ENCODE measurements around the gene ITGAL.
"Not testable (repeated sequence)": the region's sequence is repeated elsewhere in the genome, so short reads cannot be mapped to it uniquely, and the experiment has no call there.

ITGAL gene

DNA sequence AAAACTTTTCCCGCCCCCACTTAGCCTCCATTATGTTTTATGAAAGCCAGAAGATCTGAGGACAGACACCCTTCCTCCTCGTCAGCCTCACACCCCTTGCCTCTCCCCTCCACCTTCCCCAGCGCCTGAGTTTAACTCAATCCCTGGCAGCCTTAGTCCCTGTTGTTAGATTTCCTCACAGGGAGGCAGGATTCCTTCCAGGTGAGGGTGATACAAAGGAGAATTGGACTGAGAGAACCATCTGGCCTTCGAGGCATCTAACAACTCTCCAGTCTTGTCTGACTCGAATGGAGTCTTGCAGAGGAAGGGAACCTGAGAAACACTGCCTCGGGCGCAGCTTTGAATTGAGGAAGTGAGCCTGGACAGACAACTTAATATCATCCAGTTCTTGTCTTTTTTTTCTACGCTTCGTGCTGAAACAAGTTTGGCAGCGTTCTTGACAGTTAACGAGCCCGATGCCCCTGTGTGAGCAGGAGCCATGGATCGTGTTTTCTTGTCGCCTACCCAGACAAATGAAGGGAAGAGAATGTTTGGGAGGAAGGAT is 55.2 kb downstream of the ITGAL start:
- Mint-ChIP-seq H3K4me1 (ENCODE audit: low read depth in 2 of 2) (peaks cover 14 to 19% of the 10 kb centered on the region in 2 donors), H3K9me3 (no peaks in the 10 kb centered on the region), H3K4me3 (peak overlapping the region; percentile 88), H3K36me3 (ENCODE audit: insufficient read depth) (peaks cover 22% of the 10 kb centered on the region), H3K27ac (peak overlapping the region; percentile 88), H3K27me3 (no peaks in the 10 kb centered on the region)
- ATAC-seq (replicated peaks) (no peak), DNase-seq (no peak)

DNA sequence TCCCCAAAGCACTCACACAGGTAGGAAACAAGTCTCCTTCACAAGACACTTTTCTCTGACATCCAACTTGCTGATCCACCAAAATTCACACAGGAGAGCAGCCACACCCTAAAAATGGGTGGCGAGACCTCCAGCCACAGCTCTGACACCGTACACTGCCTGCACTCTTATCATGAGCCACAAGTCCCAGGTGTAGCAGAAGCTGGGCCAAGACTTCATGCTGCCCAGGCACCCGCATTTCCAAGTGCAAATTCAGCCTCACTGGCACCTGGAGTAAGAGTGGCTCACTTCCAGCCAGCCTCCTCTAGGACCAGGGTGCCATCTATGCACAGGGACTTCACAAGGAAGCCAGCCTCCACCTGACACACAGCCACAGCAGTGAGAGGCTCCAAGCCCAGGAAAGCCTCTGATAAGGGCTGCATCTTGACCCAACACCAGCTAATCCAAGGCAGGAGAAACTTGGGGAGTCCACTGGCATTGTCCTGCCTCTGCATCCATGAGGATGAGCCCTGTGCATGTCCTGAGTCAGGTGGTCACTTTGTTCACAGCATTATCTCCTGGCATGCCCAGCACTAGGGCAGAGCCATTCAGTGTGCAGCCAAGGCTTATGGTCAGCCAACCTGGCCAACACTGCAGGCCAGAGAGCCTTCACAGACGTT is 56.4 kb downstream of the ITGAL start:
- peak overlapping the region; percentile 25 to 88 for H3K4me3 Mint-ChIP-seq
- no peaks in the 10 kb centered on the region for H3K9me3 Mint-ChIP-seq
- peaks cover 18 to 19% of the 10 kb centered on the region in 2 donors for H3K4me1 Mint-ChIP-seq (ENCODE audit: low read depth in 2 of 2)
- H3K27me3 Mint-ChIP-seq = no peaks in the 10 kb centered on the region
- H3K27ac Mint-ChIP-seq = peak overlapping the region in 1 of 2 donors; percentile 88
- ATAC-seq (replicated peaks) = no peak
- peaks cover 21% of the 10 kb centered on the region for H3K36me3 Mint-ChIP-seq (ENCODE audit: insufficient read depth)
- DNase-seq = no peak

DNA sequence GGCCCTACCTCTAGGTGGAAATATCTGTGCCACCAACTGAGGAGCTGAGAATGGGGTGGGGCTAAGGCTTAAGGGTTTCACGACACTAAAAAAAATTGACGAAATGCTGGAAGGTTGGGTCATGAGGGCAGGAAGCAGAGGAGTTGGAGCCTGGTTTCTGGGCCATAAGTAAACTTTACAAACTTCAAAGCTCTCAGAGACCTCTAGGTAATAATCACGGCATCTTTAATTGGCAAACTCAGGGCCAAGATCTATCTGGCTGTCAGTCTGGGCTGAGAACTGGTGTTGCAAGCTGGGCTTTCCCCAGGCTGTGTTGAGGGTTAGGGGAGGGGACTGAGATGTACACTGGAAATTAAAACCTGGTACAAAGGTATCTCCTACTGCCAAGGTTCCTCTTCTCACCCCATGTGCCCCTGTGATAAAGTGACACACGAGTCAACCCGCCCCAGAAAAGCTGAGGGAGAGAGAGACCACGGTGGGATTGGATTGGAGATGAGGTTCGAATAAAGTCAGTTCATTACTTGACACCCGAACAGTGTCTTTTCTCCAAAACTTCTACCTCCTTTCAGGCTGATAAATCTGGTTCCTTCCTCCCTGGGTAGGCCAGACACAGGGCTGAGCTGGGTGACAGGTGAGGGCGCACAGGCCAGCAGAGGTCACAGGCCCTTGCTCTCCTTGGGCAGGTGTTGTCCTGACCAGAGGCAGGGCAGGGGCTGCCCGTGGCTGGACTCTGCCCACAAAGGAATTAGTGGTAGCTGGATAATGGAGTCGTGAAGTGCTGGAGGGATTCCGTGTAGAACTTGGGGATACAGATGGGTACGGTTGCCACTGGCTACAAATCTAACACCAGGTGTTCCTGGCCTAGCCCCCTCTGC is 57.9 kb downstream of the ITGAL start:
- ATAC-seq (replicated peaks) (no peak), DNase-seq (no peak)
- H3K4me1 Mint-ChIP-seq (ENCODE audit: low read depth in 2 of 2) = peaks cover 23 to 24% of the 10 kb centered on the region in 2 donors
- no peaks in the 10 kb centered on the region for H3K27me3 Mint-ChIP-seq
- H3K36me3 Mint-ChIP-seq (ENCODE audit: insufficient read depth) = peaks cover 25% of the 10 kb centered on the region
- H3K9me3 Mint-ChIP-seq = no peaks in the 10 kb centered on the region
- no peak overlapping the region for H3K4me3 Mint-ChIP-seq
- peak overlapping the region in 1 of 2 donors; percentile 51 for H3K27ac Mint-ChIP-seq

- no peaks in the 10 kb centered on the region for H3K27me3 Mint-ChIP-seq
- no peak for DNase-seq
- peaks cover 19% of the 10 kb centered on the region for H3K36me3 Mint-ChIP-seq (ENCODE audit: insufficient read depth)
- ATAC-seq (replicated peaks) = no peak
- peaks cover 24 to 26% of the 10 kb centered on the region in 2 donors for H3K4me1 Mint-ChIP-seq (ENCODE audit: low read depth in 2 of 2)
- H3K9me3 Mint-ChIP-seq = no peaks in the 10 kb centered on the region
- peak overlapping the region; percentile 69 to 98 for H3K27ac Mint-ChIP-seq
- H3K4me3 Mint-ChIP-seq = peak overlapping the region; percentile 56 to 79
Measured at GRCh38 chr16:30532285-30533145, 60.0 kb downstream of the ITGAL start.

- DNase-seq = no peak
- H3K36me3 Mint-ChIP-seq (ENCODE audit: insufficient read depth) = peaks cover 20% of the 10 kb centered on the region
- no peak for ATAC-seq (replicated peaks)
- no peaks in the 10 kb centered on the region for H3K27me3 Mint-ChIP-seq
- H3K27ac Mint-ChIP-seq = peak overlapping the region in 1 of 2 donors; percentile 98
- peak overlapping the region; percentile 56 to 79 for H3K4me3 Mint-ChIP-seq
- no peaks in the 10 kb centered on the region for H3K9me3 Mint-ChIP-seq
- H3K4me1 Mint-ChIP-seq (ENCODE audit: low read depth in 2 of 2) = peaks cover 18 to 22% of the 10 kb centered on the region in 2 donors
Measured at GRCh38 chr16:30533146-30533522, 60.6 kb downstream of the ITGAL start.

DNA sequence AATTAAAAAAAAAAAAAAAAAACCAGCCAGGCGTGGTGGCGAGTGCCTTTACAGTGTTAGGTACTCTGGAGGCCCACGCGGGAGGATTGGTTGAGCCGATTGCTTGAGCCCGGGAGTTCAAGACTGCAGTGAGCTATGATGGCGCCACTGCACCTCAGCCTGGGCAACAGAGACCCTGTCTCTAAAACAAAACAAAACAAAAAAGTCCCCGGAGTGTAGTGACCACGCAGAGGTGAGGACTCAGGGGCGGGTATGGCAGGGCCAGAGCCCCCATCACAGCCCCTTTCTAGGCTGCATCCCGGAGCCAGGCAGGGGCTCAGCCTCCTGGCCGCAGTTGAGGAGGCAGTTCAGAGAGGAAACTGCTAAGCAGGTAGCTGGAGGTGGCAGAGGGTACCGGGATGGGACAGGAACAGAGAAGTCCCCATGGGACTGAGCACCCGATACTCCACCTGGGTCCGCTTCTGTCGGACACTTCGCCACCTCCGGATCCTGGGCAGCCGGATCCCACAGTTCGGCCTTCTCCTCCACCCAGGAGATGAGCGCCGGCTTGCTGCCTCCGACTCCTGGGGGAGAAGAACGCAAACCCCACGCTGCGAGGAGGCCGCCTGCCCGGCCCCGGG is 61.3 kb downstream of the ITGAL start:
- ATAC-seq (replicated peaks) (no peak), DNase-seq (no peak)
- H3K27ac Mint-ChIP-seq = peak overlapping the region; percentile 97 to 98
- peaks cover 26% of the 10 kb centered on the region for H3K36me3 Mint-ChIP-seq (ENCODE audit: insufficient read depth)
- H3K27me3 Mint-ChIP-seq = no peaks in the 10 kb centered on the region
- no peaks in the 10 kb centered on the region for H3K9me3 Mint-ChIP-seq
- H3K4me3 Mint-ChIP-seq = peak overlapping the region; percentile 97 to 99
- H3K4me1 Mint-ChIP-seq (ENCODE audit: low read depth in 2 of 2) = peaks cover 18 to 19% of the 10 kb centered on the region in 2 donors

- peak; percentile 86 to 90 (median 88) for DNase-seq
- H3K4me3 Mint-ChIP-seq = peak within 1 kb of the TSS; percentile 97 to 99
- H3K27me3 Mint-ChIP-seq = no peaks in the 10 kb centered on the region
- ATAC-seq (replicated peaks) = peak; percentile 81
- H3K9me3 Mint-ChIP-seq = no peaks in the 10 kb centered on the region
- peak within 1 kb of the TSS; percentile 97 to 98 for H3K27ac Mint-ChIP-seq
- peaks cover 18 to 19% of the 10 kb centered on the region in 2 donors for H3K4me1 Mint-ChIP-seq (ENCODE audit: low read depth in 2 of 2)
- H3K36me3 Mint-ChIP-seq (ENCODE audit: insufficient read depth) = peaks cover 26% of the 10 kb centered on the region
Measured at GRCh38 chr16:30534368-30535105, 62.0 kb downstream of the ITGAL start, which contains the start of gene ZNF747. Gene ZNF747, minus strand, starts transcription at chr16:30534858. Its CDS starts 179 bp downstream, at chr16:30534679.

DNA sequence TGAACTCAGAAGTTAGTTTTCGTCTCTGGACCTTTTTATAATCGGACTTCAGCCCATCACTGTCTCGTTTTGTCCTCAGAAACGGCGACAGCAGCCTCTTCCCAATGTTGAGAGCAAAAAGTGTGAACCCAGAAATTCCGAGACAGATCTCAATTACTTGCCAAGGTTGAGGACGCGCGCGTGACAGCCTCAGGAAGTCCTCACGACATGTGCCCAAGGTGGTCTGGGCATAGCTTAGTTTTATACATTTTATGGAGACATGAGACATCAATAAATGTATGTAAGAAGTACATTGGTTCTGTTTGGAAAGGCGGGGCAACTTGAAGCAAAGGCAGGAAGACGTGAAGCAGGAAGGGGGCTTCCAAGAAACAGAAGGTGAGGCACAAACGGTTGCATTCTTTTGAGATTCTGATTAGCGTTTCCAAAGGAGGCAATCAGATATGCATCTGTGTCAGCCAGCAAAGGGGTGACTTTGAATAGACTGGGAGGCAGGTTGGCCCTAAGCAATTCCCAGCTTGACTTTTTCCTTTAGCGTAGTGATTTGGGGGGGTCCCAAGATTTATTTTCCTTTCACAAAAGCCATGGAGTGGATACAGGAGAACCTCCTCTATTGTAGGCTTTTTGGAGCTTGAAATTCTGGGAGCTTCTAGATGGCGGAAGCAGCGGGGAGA is 62.7 kb downstream of the ITGAL start:
- DNase-seq (no peak), ATAC-seq (replicated peaks) (peak; percentile 31)
- no peaks in the 10 kb centered on the region for H3K27me3 Mint-ChIP-seq
- peaks cover 18 to 19% of the 10 kb centered on the region in 2 donors for H3K4me1 Mint-ChIP-seq (ENCODE audit: low read depth in 2 of 2)
- peaks cover 26% of the 10 kb centered on the region for H3K36me3 Mint-ChIP-seq (ENCODE audit: insufficient read depth)
- H3K9me3 Mint-ChIP-seq = no peaks in the 10 kb centered on the region
- H3K4me3 Mint-ChIP-seq = peak overlapping the region; percentile 97 to 99
- peak overlapping the region; percentile 97 to 98 for H3K27ac Mint-ChIP-seq

DNA sequence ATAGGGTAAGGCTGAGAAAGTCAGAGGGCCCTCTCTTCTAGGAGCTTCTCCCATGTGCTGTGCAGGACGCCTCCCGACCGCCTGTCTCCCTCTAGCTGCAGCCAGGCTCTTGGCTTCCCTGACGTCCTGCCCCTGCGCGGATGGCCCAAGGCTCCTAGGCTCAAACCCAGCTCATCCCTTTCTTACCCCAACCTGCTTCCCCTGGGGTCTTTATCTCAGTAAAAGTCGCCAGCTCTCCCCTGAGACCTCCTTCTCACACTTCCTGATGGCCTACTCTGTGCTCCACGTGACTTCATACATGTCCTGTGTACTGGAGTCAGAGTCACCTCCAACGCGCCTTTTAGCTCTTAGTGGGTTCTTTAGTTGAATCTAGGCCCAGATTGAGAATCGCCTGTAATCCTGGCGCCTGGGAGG is 63.2 kb downstream of the ITGAL start:
- peak overlapping the region; percentile 97 to 99 for H3K4me3 Mint-ChIP-seq
- peak; percentile 62 for ATAC-seq (replicated peaks)
- peak overlapping the region; percentile 97 to 98 for H3K27ac Mint-ChIP-seq
- no peaks in the 10 kb centered on the region for H3K9me3 Mint-ChIP-seq
- H3K4me1 Mint-ChIP-seq (ENCODE audit: low read depth in 2 of 2) = peaks cover 16 to 19% of the 10 kb centered on the region in 2 donors
- H3K27me3 Mint-ChIP-seq = no peaks in the 10 kb centered on the region
- H3K36me3 Mint-ChIP-seq (ENCODE audit: insufficient read depth) = peaks cover 22% of the 10 kb centered on the region
- DNase-seq = peak in 2 of 3 experiments; percentile 31 to 37

DNA sequence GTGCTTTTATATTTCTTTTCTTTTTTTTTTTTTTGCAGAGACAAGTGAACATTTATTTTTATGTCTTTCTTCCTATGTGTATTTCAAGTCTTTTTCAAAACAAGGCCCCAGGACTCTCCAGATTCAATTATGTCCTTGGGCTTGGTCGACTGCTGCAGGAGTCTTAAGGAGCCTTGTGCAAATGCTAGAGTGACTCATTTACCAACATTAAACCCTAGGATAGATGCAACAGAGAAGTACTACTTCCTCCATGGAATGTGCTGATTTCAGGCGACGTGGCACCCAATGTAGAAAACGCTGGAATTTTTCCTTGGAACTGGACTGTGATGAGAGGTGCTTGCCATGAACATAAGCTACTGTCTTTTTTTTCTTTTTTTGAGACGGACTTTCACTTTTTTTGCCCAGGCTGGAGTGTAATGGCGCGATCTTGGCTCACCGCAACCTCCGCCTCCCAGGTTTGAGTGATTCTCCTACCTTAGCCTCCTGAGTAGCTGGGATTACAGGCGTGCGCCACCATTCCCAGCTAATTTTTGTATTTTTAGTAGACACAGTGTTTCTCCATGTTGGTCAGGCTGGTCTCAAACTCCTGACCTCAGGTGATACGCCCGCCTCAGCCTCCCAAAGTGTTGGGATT is 64.0 kb downstream of the ITGAL start:
- Mint-ChIP-seq H3K27ac (peak overlapping the region; percentile 97 to 98), H3K36me3 (ENCODE audit: insufficient read depth) (peaks cover 22% of the 10 kb centered on the region), H3K4me3 (peak overlapping the region; percentile 97 to 99), H3K4me1 (ENCODE audit: low read depth in 2 of 2) (peaks cover 16 to 19% of the 10 kb centered on the region in 2 donors)
- not testable (repeated sequence) for H3K27me3 Mint-ChIP-seq; DNase-seq; ATAC-seq (replicated peaks); H3K9me3 Mint-ChIP-seq
